SK-N-SH (cell line): ENCODE data around the gene PCIF1. TPM values are rescaled to one million over a fixed set of nuclear protein-coding genes. Genes with fewer than 3 reads are reported as not detected.

ENCODE experiments used
- CTCF ChIA-PET: fragments of 300-600, 350-600 bp; formaldehyde crosslinking; extraction: SDS; loops from one replicate; lab custom pipeline; 2021; lab: Yijun Ruan, JAX
- POLR2A ChIA-PET: fragments of 350-600 bp; sonication (Branson Sonifier 250); formaldehyde crosslinking; extraction: SDS; loops from one replicate; lab custom pipeline; 2020; ENCODE audit warnings: antibody characterized with exemption, inconsistent platforms; lab: Yijun Ruan, JAX
- DNase-seq: peaks from one replicate; pipeline ENCODE4 v3.0.0; 2012
- H2AFZ ChIP-seq: fragments of 200-600 bp; sonication (generic); 2 replicates; pipeline ENCODE4 v1.8.1; 2016; ENCODE audit warnings: antibody characterized with exemption, mild to moderate bottlenecking, low read depth
- H3F3A ChIP-seq: fragments of 200-600 bp; sonication (generic); replicated peaks from 2 replicates; pipeline ENCODE3; 2016; ENCODE audit warnings: antibody characterized with exemption, mild to moderate bottlenecking; ENCODE audit not compliant: insufficient read depth
- H3K27ac ChIP-seq, 2 experiments: fragments of 200-500 bp in 1 of 2; fragments of 200-600 bp in 1 of 2; sonication (Bioruptor generic) in 1 of 2; sonication (generic), shearing (Covaris generic) in 1 of 2; 2 replicates each; pipeline versions ENCODE4 v1.5.1 to v1.6.1; 2014 to 2016; ENCODE audit warnings: low read depth in 2 of 2, inconsistent platforms in 1 of 2, low read length in 1 of 2, mild to moderate bottlenecking in 1 of 2, mixed read lengths in 1 of 2
- H3K27me3 ChIP-seq: fragments of 200-600 bp; sonication (generic), shearing (Covaris generic); 2 replicates; pipeline ENCODE4 v1.6.1; 2016; ENCODE audit warnings: mixed run types; ENCODE audit not compliant: insufficient read depth
- H3K36me3 ChIP-seq, 2 experiments: fragments of 200-500 bp in 1 of 2; fragments of 200-600 bp in 1 of 2; sonication (Bioruptor generic) in 1 of 2; sonication (generic) in 1 of 2; replicated peaks in 1 of 2; 2 replicates each; pipeline versions ENCODE3 to v1.5.1; 2014 to 2016; ENCODE audit warnings: low read length in 1 of 2, mild to moderate bottlenecking in 1 of 2; ENCODE audit not compliant: insufficient read depth in 2 of 2, control insufficient read depth in 1 of 2
- H3K4me1 ChIP-seq, 2 experiments: fragments of 200-500 bp in 1 of 2; fragments of 200-600 bp in 1 of 2; sonication (Bioruptor generic) in 1 of 2; sonication (generic), shearing (Covaris generic) in 1 of 2; 2 replicates each; pipeline versions ENCODE4 v1.5.1 to v1.6.1; 2014 to 2016; ENCODE audit warnings: low read depth in 1 of 2, low read length in 1 of 2, mixed run types in 1 of 2; ENCODE audit not compliant: insufficient read depth in 2 of 2, control insufficient read depth in 1 of 2
- H3K4me2 ChIP-seq: fragments of 200-600 bp; sonication (generic), shearing (Covaris generic); 2 replicates; pipeline ENCODE4 v1.6.1; 2017; ENCODE audit warnings: mixed run types
- H3K4me3 ChIP-seq, 2 experiments: fragments of 200-500 bp in 1 of 2; fragments of 200-600 bp in 1 of 2; sonication (Bioruptor generic) in 1 of 2; sonication (generic), shearing (Covaris generic) in 1 of 2; 2 replicates each; pipeline versions ENCODE4 v1.5.1 to v1.8.1; 2014 to 2016; ENCODE audit warnings: low read depth in 2 of 2, inconsistent platforms in 1 of 2, low read length in 1 of 2, mild to moderate bottlenecking in 1 of 2, mixed read lengths in 1 of 2, moderate library complexity in 1 of 2
- H3K79me2 ChIP-seq: fragments of 200-600 bp; sonication (generic); 2 replicates; pipeline ENCODE4 v1.8.1; 2017; ENCODE audit warnings: mild to moderate bottlenecking; ENCODE audit not compliant: insufficient read depth
- H3K9ac ChIP-seq: fragments of 200-600 bp; sonication (generic); 2 replicates; pipeline ENCODE4 v1.6.1; 2017; ENCODE audit warnings: mixed run types
- H3K9me2 ChIP-seq: fragments of 200-600 bp; sonication (generic); 2 replicates; pipeline ENCODE4 v1.6.1; 2017; ENCODE audit warnings: mixed run types
- H3K9me3 ChIP-seq: fragments of 200-600 bp; sonication (generic); 2 replicates; pipeline ENCODE4 v1.6.1; 2017; ENCODE audit warnings: mixed run types, mild to moderate bottlenecking, moderate library complexity
- H4K20me1 ChIP-seq: fragments of 200-600 bp; sonication (generic); 2 replicates; pipeline ENCODE4 v1.6.1; 2017; ENCODE audit warnings: mild to moderate bottlenecking, mixed run types; ENCODE audit not compliant: insufficient read depth
- CHD2 ChIP-seq: fragments of 150-350 bp; IDR thresholded peaks from 2 replicates; pipeline ENCODE4 v1.6.1; 2018; ENCODE audit warnings: low read length; ENCODE audit not compliant: partially characterized antibody
- CTCF ChIP-seq: fragments of 200-600 bp; sonication (generic); IDR thresholded peaks from 2 replicates; pipeline ENCODE4 v1.6.1; 2017; ENCODE audit warnings: antibody characterized with exemption, mild to moderate bottlenecking, moderate library complexity
- EP300 ChIP-seq, 2 experiments: IDR thresholded peaks; 2 replicates each; pipeline versions ENCODE4 v1.4.0 to v1.6.1; 2012; ENCODE audit warnings: borderline replicate concordance in 1 of 2, low read depth in 1 of 2, low read length in 1 of 2
- EZH2phosphoT487 ChIP-seq: fragments of 200-600 bp; sonication (generic); IDR thresholded peaks from 2 replicates; pipeline ENCODE4 v1.6.1; 2017; ENCODE audit warnings: low read depth, mixed run types, mild to moderate bottlenecking, antibody characterized with exemption, moderate library complexity, borderline replicate concordance
- FOXM1 ChIP-seq: IDR thresholded peaks from 2 replicates; pipeline ENCODE4 v1.4.0; 2012; ENCODE audit warnings: low read depth, mild to moderate bottlenecking
- GATA2 ChIP-seq: sonication (generic); formaldehyde crosslinking; IDR thresholded peaks from 2 replicates; pipeline ENCODE4 v1.5.0; 2020; ENCODE audit warnings: mild to moderate bottlenecking, missing genetic modification reagents
- JUND ChIP-seq: IDR thresholded peaks from 2 replicates; pipeline ENCODE4 v1.4.0; 2012
- MXI1 ChIP-seq: IDR thresholded peaks from 2 replicates; pipeline ENCODE4 v1.6.1; 2012; ENCODE audit warnings: mild to moderate bottlenecking, low read depth, low read length, improper control_type of control experiment
- NFIC ChIP-seq: IDR thresholded peaks from 2 replicates; pipeline ENCODE4 v1.4.0; 2012; ENCODE audit warnings: borderline replicate concordance
- NRF1 ChIP-seq: IDR thresholded peaks from 2 replicates; pipeline ENCODE4 v1.6.1; 2012; ENCODE audit warnings: low read depth, mild to moderate bottlenecking, low read length
- POLR2AphosphoS5 ChIP-seq: IDR thresholded peaks from 2 replicates; pipeline ENCODE4 v1.6.1; 2012; ENCODE audit warnings: low read depth, low read length
- RCOR1 ChIP-seq: fragments of 150-350 bp; IDR thresholded peaks from 2 replicates; pipeline ENCODE4 v1.6.1; 2017; ENCODE audit warnings: antibody characterized with exemption, low read length
- REST ChIP-seq: IDR thresholded peaks from 2 replicates; pipeline ENCODE4 v1.6.1; 2012; ENCODE audit warnings: mild to moderate bottlenecking, low read depth, low read length, moderate library complexity
- TCF12 ChIP-seq: IDR thresholded peaks from 2 replicates; pipeline ENCODE4 v1.4.0; 2012
- USF1 ChIP-seq: IDR thresholded peaks from 2 replicates; pipeline ENCODE4 v1.4.0; 2012; ENCODE audit warnings: low read depth, borderline replicate concordance
- USF2 ChIP-seq: fragments of 150-350 bp; IDR thresholded peaks from 2 replicates; pipeline ENCODE4 v1.6.1; 2017; ENCODE audit warnings: antibody characterized with exemption, low read length, low read depth, borderline replicate concordance
- YY1 ChIP-seq: IDR thresholded peaks from 2 replicates; pipeline ENCODE4 v1.4.0; 2012; ENCODE audit warnings: low read depth, mild to moderate bottlenecking
- WGBS: methylation state at CpG from one replicate; pipeline ENCODE4 v1.1.6; 2017; ENCODE audit warnings: low lambda C conversion rate; 5-methylcytosine and 5-hydroxymethylcytosine counted together
- polyA plus RNA-seq, 3 experiments: library from polyadenylated mRNA; depleted of rRNA; stranded (reverse); fragments of >200 nt; gene quantifications; 2 replicates each; pipeline ENCODE4 v1.2.3, GENCODE V29; 2012

PCIF1 gene
- polyA plus RNA-seq, 1 of the 3 experiments (the other 2 are of a cell fraction), result 23.1 TPM

GRCh38 chr20:45924391-45925261, 9.9 kb upstream of the PCIF1 start:
- H3K9me3 ChIP-seq, result no peaks in the 10 kb centered on the region
- peaks cover 9% of the 10 kb centered on the region for H3F3A ChIP-seq
- CTCF ChIA-PET, result interaction anchor here (0.9 kb wide), 1 partner anchor 11 kb away, joined by 3 read pairs; no protein-coding TSS in a partner anchor
- no peaks in the 10 kb centered on the region for H4K20me1 ChIP-seq
- H3K4me1 ChIP-seq, result peaks cover 0 to 8% of the 10 kb centered on the region in 2 experiments; a peak in 1 of 4 replicates
- no peak overlapping the region for H3K9ac ChIP-seq
- no peaks in the 10 kb centered on the region for H3K27me3 ChIP-seq
- H2AFZ ChIP-seq, result no peak overlapping the region
- no peak overlapping the region for H3K27ac ChIP-seq
- no peaks in the 10 kb centered on the region for H3K79me2 ChIP-seq
- TF ChIP-seq JUND, result no peak
- TF ChIP-seq RCOR1, result no peak
- no peak for TF ChIP-seq CHD2
- no peak for TF ChIP-seq USF1
- TF ChIP-seq, all 33 proteins: peak for 0
- Histone ChIP-seq H3K9me2 (no peaks in the 10 kb centered on the region), H3K4me3 (no peak overlapping the region), H3K36me3 (no peaks in the 10 kb centered on the region), H3K4me2 (no peak overlapping the region)
- DNase-seq, result no peak
- POLR2A ChIA-PET, result interaction anchor here (0.7 to 2.5 kb wide), 2 partner anchors 9 to 14 kb away, joined by 3 to 11 read pairs; partner anchors contain the start of gene PCIF1
- 81% methylated on average over 21 of the region's 21 CpGs for WGBS

- POLR2A ChIA-PET, result interaction anchor here (1.1 to 2.5 kb wide), 2 partner anchors 8 to 36 kb away, joined by 3 to 11 read pairs; partner anchors contain the start of gene PCIF1
- H3K9me3 ChIP-seq, result no peaks in the 10 kb centered on the region
- H4K20me1 ChIP-seq, result no peaks in the 10 kb centered on the region
- DNase-seq, result no peak
- H3K4me2 ChIP-seq, result no peak overlapping the region
- 73% methylated on average over 9 of the region's 9 CpGs for WGBS
- CTCF ChIA-PET, result interaction anchor here (0.6 to 1.6 kb wide), 4 partner anchors 12 to 44 kb away, joined by 3 to 5 read pairs (median 4); no protein-coding TSS in a partner anchor
- no peak overlapping the region for H3K27ac ChIP-seq
- H3K9ac ChIP-seq, result no peak overlapping the region
- no peak overlapping the region for H2AFZ ChIP-seq
- H3K36me3 ChIP-seq, result peaks cover 0 to 1% of the 10 kb centered on the region in 2 experiments
- H3K4me3 ChIP-seq, result no peak overlapping the region
- no peaks in the 10 kb centered on the region for H3K4me1 ChIP-seq
- H3F3A ChIP-seq, result peaks cover 9% of the 10 kb centered on the region
- H3K79me2 ChIP-seq, result no peaks in the 10 kb centered on the region
- no peaks in the 10 kb centered on the region for H3K9me2 ChIP-seq
- H3K27me3 ChIP-seq, result no peaks in the 10 kb centered on the region
- TF ChIP-seq JUND (no peak), REST (no peak), YY1 (no peak), CHD2 (no peak), GATA2 (CRISPR knock-in tag) (no peak), MXI1 (no peak), EP300 (IDR thresholded peaks at IDR 0.05; ENCODE audit: borderline replicate concordance in 1 of 2, low read depth in 1 of 2, low read length in 1 of 2) (no peak), TCF12 (no peak), RCOR1 (no peak), CTCF (no peak), NRF1 (no peak), EZH2phosphoT487 (no peak), NFIC (no peak), USF2 (no peak), FOXM1 (no peak), POLR2AphosphoS5 (no peak; the same call in 1 of the 2 replicates)
These were observed 8.5 kb upstream of the PCIF1 start for GRCh38 chr20:45925821-45926506.
